Adrenal gland (tissue), 12 donors: Measurements from ENCODE around the gene FLRT1. TPM values are rescaled to one million over a fixed set of nuclear protein-coding genes. Genes with fewer than 3 reads are reported as not detected.

ENCODE experiments used
- DNase-seq, 7 donors: peaks; one replicate each; pipeline ENCODE4 v3.0.0-alpha.2; 2019 to 2020
- H3K27ac ChIP-seq, 5 donors: fragments of 200-600 bp; sonication (generic) in 4 of 5; 1 replicate in 3 of 5; 2 replicates in 2 of 5; pipeline versions ENCODE4 v1.5.1 to v1.8.0; 2016 to 2020; ENCODE audit warnings: mild to moderate bottlenecking in 1 of 5
- H3K27me3 ChIP-seq: fragments of 200-600 bp; 2 replicates; pipeline ENCODE4 v1.8.0; 2021
- H3K36me3 ChIP-seq, 2 donors: fragments of 200-600 bp; replicated peaks in 1 of 2; 1 replicate in 1 of 2; 2 replicates in 1 of 2; pipeline versions ENCODE4 v1.5.1 to v1.8.0; 2018 to 2022
- H3K4me1 ChIP-seq, 2 donors: fragments of 200-600 bp; replicated peaks in 1 of 2; 1 replicate in 1 of 2; 2 replicates in 1 of 2; pipeline versions ENCODE4 v1.5.1 to v1.8.0; 2018 to 2021
- H3K4me3 ChIP-seq, 4 donors: fragments of 200-600 bp; sonication (generic) in 3 of 4; one replicate each; pipeline ENCODE4 v1.5.1; 2016 to 2018
- H3K9me3 ChIP-seq, 3 donors: fragments of 200-600 bp; sonication (generic) in 1 of 3; replicated peaks in 1 of 3; 1 replicate in 2 of 3; 2 replicates in 1 of 3; pipeline versions ENCODE4 v1.5.1 to v1.8.0; 2016 to 2021
- CTCF ChIP-seq, 6 experiments: fragments of 450-650 bp in 4 of 6; fragments of 200-600 bp in 2 of 6; sonication (generic) in 1 of 6; IDR thresholded peaks; 1 replicate in 5 of 6; 2 replicates in 1 of 6; pipeline versions ENCODE4 v1.5.1 to v1.8.0; 2016 to 2021; ENCODE audit warnings: antibody characterized with exemption in 6 of 6, mild to moderate bottlenecking in 2 of 6, moderate library complexity in 1 of 6
- POLR2A ChIP-seq, 2 donors: fragments of 450-650 bp; IDR thresholded peaks; one replicate each; pipeline ENCODE4 v1.6.1; 2017; ENCODE audit warnings: antibody characterized with exemption in 2 of 2, mild to moderate bottlenecking in 2 of 2, moderate library complexity in 1 of 2
- WGBS, 4 donors: extraction: QIAGEN DNeasy Blood & Tissue Kit in 2 of 4; methylation state at CpG; one replicate each; pipeline versions ENCODE4 v1.1.5 to v1.1.7; 2013 to 2017; 5-methylcytosine and 5-hydroxymethylcytosine counted together
- intact Hi-C, 2 donors: fragments of 100-400 bp; cut with DNase I; formaldehyde crosslinking; loops; one replicate each; pipeline versions ENCODE4 v1.14.1 to v1.15.0; 2022 to 2023
- polyA plus RNA-seq, 3 donors: library from polyadenylated mRNA; stranded (reverse); fragments of 200-250 nt in 2 of 3; fragments of 350-450 nt in 1 of 3; fragmentation: Illumina TruSeq in 1 of 3; extraction: RNeasy Lipid Tissue Mini Kit (QIAGEN cat#74804) in 1 of 3; gene quantifications; one replicate each; pipeline ENCODE4 v1.2.3, GENCODE V29; 2013 to 2014
- total RNA-seq, 9 donors: library from RNA; depleted of rRNA in 4 of 9; stranded (reverse); fragments of >200 nt in 4 of 9; fragments of 120-200 nt in 1 of 9; fragmentation: NEBNext Ultra II Directional in 1 of 9; extraction: Animal tissue kit (Norgen Biotek cat#: 25700) in 1 of 9; gene quantifications; one replicate each; pipeline versions ENCODE4 v1.1.0 to v1.2.4, GENCODE V29; 2013 to 2023
- donor health status: healthy with polysubstance abuse.
- donor health status: Bipolar disorder and iron deficiency.
- donor health status: DM: yes; HTN: yes; CAD: no.
- donor health status: DM: no; HTN: no; CAD: no.
- donor health status: DM: no; HTN: no; CAD: no.
- donor health status: DM: yes; HTN: yes; CAD: no.

The FLRT1 gene
- total and polyA plus RNA-seq, 12 donors, result 0.33 to 11.1 (median 3.2) TPM; not detected in 4

- Histone ChIP-seq H3K4me3 (no peak overlapping the region), H3K27ac (no peak overlapping the region), H3K4me1 (peaks cover 12 to 16% of the 10 kb centered on the region in 2 donors), H3K9me3 (no peaks in the 10 kb centered on the region), H3K27me3 (no peaks in the 10 kb centered on the region), H3K36me3 (peaks cover 0 to 57% of the 10 kb centered on the region in 2 donors)
- DNase-seq, result no peak
- intact Hi-C loops, result no loop called here
- 88 to 94% (median 90%) methylated on average over 8 to 10 of the region's 10 CpGs for WGBS, 4 donors
- no peak for TF ChIP-seq POLR2A (IDR thresholded peaks at IDR 0.05)
- TF ChIP-seq CTCF (IDR thresholded peaks at IDR 0.05), result no peak
These were observed 44.2 kb upstream of the FLRT1 start for GRCh38 chr11:63991558-63991957.

GRCh38 chr11:63993100-63993499, 42.6 kb upstream of the FLRT1 start:
- no peak overlapping the region for H3K4me3 ChIP-seq
- H3K27ac ChIP-seq, result no peak overlapping the region
- TF ChIP-seq POLR2A (IDR thresholded peaks at IDR 0.05) (no peak), CTCF (IDR thresholded peaks at IDR 0.05) (no peak)
- 85 to 96% (median 91%) methylated on average over 5 of the region's 5 CpGs for WGBS, 4 donors
- peaks cover 0 to 73% of the 10 kb centered on the region in 2 donors for H3K36me3 ChIP-seq
- no peaks in the 10 kb centered on the region for H3K27me3 ChIP-seq
- intact Hi-C loops, result no loop called here
- peaks cover 0 to 1% of the 10 kb centered on the region in 2 donors for H3K4me1 ChIP-seq
- DNase-seq, result no peak
- H3K9me3 ChIP-seq, result no peaks in the 10 kb centered on the region

- Histone ChIP-seq H3K27ac (no peak overlapping the region), H3K27me3 (no peaks in the 10 kb centered on the region), H3K9me3 (no peaks in the 10 kb centered on the region), H3K4me1 (peaks cover 0 to 3% of the 10 kb centered on the region in 2 donors), H3K36me3 (peaks cover 0 to 69% of the 10 kb centered on the region in 2 donors), H3K4me3 (no peak overlapping the region)
- intact Hi-C loops, result no loop called here
- no peak for DNase-seq
- TF ChIP-seq CTCF (IDR thresholded peaks at IDR 0.05), result no peak
- TF ChIP-seq POLR2A (IDR thresholded peaks at IDR 0.05), result no peak
- 69 to 77% (median 73%) methylated on average over 6 of the region's 6 CpGs for WGBS, 4 donors
These were observed 41.7 kb upstream of the FLRT1 start for GRCh38 chr11:63993993-63994392.

- Histone ChIP-seq H3K9me3 (no peaks in the 10 kb centered on the region), H3K4me3 (no peak overlapping the region), H3K4me1 (peaks cover 5 to 26% of the 10 kb centered on the region in 2 donors), H3K27ac (no peak overlapping the region), H3K36me3 (peaks cover 0 to 46% of the 10 kb centered on the region in 2 donors), H3K27me3 (no peaks in the 10 kb centered on the region)
- TF ChIP-seq POLR2A (IDR thresholded peaks at IDR 0.05), result no peak
- no peak for TF ChIP-seq CTCF (IDR thresholded peaks at IDR 0.05)
- intact Hi-C loops, result no loop called here
- WGBS, 4 donors, result 84 to 92% (median 89%) methylated on average over 4 to 18 of the region's 18 CpGs
- DNase-seq, result no peak
These were observed 39.2 kb upstream of the FLRT1 start for GRCh38 chr11:63996512-63996911.
